HepG2 (cell line): Measurements from ENCODE around the gene SLC16A2. TPM values are rescaled to one million over a fixed set of nuclear protein-coding genes. Genes with fewer than 3 reads are reported as not detected.

ENCODE experiments used
- ATAC-seq: fragments of 200-7000 bp; cut with Tn5 transposase; 3 replicates; pipeline ENCODE4 v1.9.1; 2020; ENCODE audit warnings: mild to moderate bottlenecking, moderate library complexity
- BruUV-seq: library from RNA; stranded (reverse); fragments of 400-500 nt; replicated peaks from 2 replicates; lab custom pipeline; 2021; lab: Mats Ljungman, UMichigan
- CTCF ChIA-PET: fragments of 300-600 bp; formaldehyde crosslinking; extraction: SDS; loops from one replicate; lab custom pipeline; 2021; ENCODE audit warnings: low total read pairs, inconsistent platforms, low intra/inter-chr PET ratio; lab: Yijun Ruan, JAX
- POLR2A ChIA-PET: fragments of 350-600 bp; sonication (Branson Sonifier 250); formaldehyde crosslinking; loops from one replicate; lab custom pipeline; 2020; ENCODE audit warnings: antibody characterized with exemption, inconsistent platforms; lab: Yijun Ruan, JAX
- DNase-seq: peaks from one replicate; pipeline ENCODE4 v3.0.0-alpha.2; 2015; ENCODE audit warnings: low spot score
- FAIRE-seq: peaks from 3 replicates; lab custom pipeline; 2011; peaks lifted over from hg19 to GRCh38; lab: Jason Lieb, UNC
- H2AFZ ChIP-seq: one replicate; pipeline ENCODE4 v1.6.1; 2011; ENCODE audit warnings: low read length, inconsistent platforms
- H3K27ac ChIP-seq: fragments of 300-600 bp; 3 replicates; pipeline ENCODE4 v1.8.0; 2011; ENCODE audit warnings: mixed run types, mild to moderate bottlenecking, mixed read lengths, low read length, inconsistent platforms; ENCODE audit not compliant: insufficient read depth; ENCODE audit errors: extremely low read length
- H3K27me3 ChIP-seq, 2 experiments: fragments of 200-600 bp in 1 of 2; 2 replicates in 1 of 2; 3 replicates in 1 of 2; pipeline versions ENCODE4 v1.6.0 to v1.8.0; 2011; ENCODE audit warnings: low read length in 2 of 2, mild to moderate bottlenecking in 2 of 2, moderate library complexity in 2 of 2, inconsistent platforms in 1 of 2; ENCODE audit not compliant: insufficient read depth in 2 of 2, control insufficient read depth in 1 of 2
- H3K36me3 ChIP-seq, 2 experiments: fragments of 200-600 bp in 1 of 2; replicated peaks in 1 of 2; 2 replicates in 1 of 2; 3 replicates in 1 of 2; pipeline versions ENCODE4 v1.5.1 to v1.8.0; 2011; ENCODE audit warnings: low read length in 2 of 2, inconsistent platforms in 1 of 2; ENCODE audit not compliant: insufficient read depth in 2 of 2, control insufficient read depth in 1 of 2
- H3K4me1 ChIP-seq: 2 replicates; pipeline ENCODE4 v1.5.1; 2012; ENCODE audit warnings: low read length, inconsistent platforms; ENCODE audit not compliant: insufficient read depth
- H3K4me2 ChIP-seq: 2 replicates; pipeline ENCODE4 v1.6.0; 2011; ENCODE audit warnings: low read depth, low read length, inconsistent platforms
- H3K4me3 ChIP-seq, 3 experiments: fragments of 200-600 bp in 1 of 3; sonication (generic), shearing (Covaris generic) in 1 of 3; replicated peaks in 1 of 3; 2 replicates each; pipeline ENCODE4 v1.5.1; 2011 to 2016; ENCODE audit warnings: low read length in 3 of 3, inconsistent platforms in 2 of 3, low read depth in 2 of 3, mild to moderate bottlenecking in 2 of 3, control low read depth in 1 of 3, mixed read lengths in 1 of 3; ENCODE audit not compliant: insufficient read depth in 1 of 3
- H3K79me2 ChIP-seq: one replicate; pipeline ENCODE4 v1.6.1; 2011; ENCODE audit warnings: low read length, inconsistent platforms; ENCODE audit not compliant: insufficient read depth
- H3K9ac ChIP-seq: 2 replicates; pipeline ENCODE4 v1.6.0; 2011; ENCODE audit warnings: mild to moderate bottlenecking, low read depth, low read length, inconsistent platforms; ENCODE audit not compliant: insufficient read depth
- H3K9me3 ChIP-seq: 2 replicates; pipeline ENCODE4 v1.5.1; 2012; ENCODE audit warnings: mild to moderate bottlenecking, low read length
- H4K20me1 ChIP-seq: 2 replicates; pipeline ENCODE4 v1.6.0; 2011; ENCODE audit warnings: inconsistent platforms, mild to moderate bottlenecking, low read length, moderate library complexity; ENCODE audit not compliant: insufficient read depth
- DNMT1 ChIP-seq: sonication (generic); formaldehyde crosslinking; IDR thresholded peaks from 2 replicates; pipeline ENCODE4 v1.5.1; 2020; ENCODE audit warnings: mild to moderate bottlenecking, missing genetic modification reagents
- HCFC1 ChIP-seq: fragments of 150-350 bp; IDR thresholded peaks from 2 replicates; pipeline ENCODE4 v1.6.1; 2014; ENCODE audit warnings: low read depth, low read length
- SMAD3 ChIP-seq: sonication (generic); formaldehyde crosslinking; IDR thresholded peaks from 2 replicates; pipeline ENCODE4 v1.4.0; 2020; ENCODE audit warnings: missing genetic modification reagents
- ZNF33B ChIP-seq: sonication (generic); formaldehyde crosslinking; IDR thresholded peaks from 2 replicates; pipeline ENCODE4 v1.5.1; 2020; ENCODE audit warnings: mild to moderate bottlenecking, missing genetic modification reagents
- WGBS: methylation state at CpG from one replicate; pipeline ENCODE4 v1.1.6; 2017; ENCODE audit warnings: low lambda C conversion rate; 5-methylcytosine and 5-hydroxymethylcytosine counted together
- in situ Hi-C: cut with HindIII; loops from 2 replicates; pipeline ENCODE4 v1.10.0; 2017; ENCODE audit warnings: low pct_unique_long_range_greater_than_20kb; ENCODE audit not compliant: extremely low pct_ligation_motif_present
- intact Hi-C: fragments of 100-400 bp; cut with micrococcal nuclease; formaldehyde crosslinking; loops from one replicate; pipeline ENCODE4 v1.10.0; 2022; ENCODE audit not compliant: unreplicated experiment
- polyA plus RNA-seq, 8 experiments: library from polyadenylated mRNA; depleted of rRNA in 3 of 8; stranded (reverse) in 7 of 8; unstranded in 1 of 8; fragments of >200 nt; fragmentation: Illumina TruSeq in 4 of 8; extraction: Trizol in 4 of 8; gene quantifications; 2 replicates each; pipeline versions ENCODE4 v1.2.1 to v1.2.3, GENCODE V29; 2011 to 2016; ENCODE audit warnings: low read depth in 4 of 8, missing spikeins in 1 of 8, mixed read lengths in 1 of 8; ENCODE audit not compliant: insufficient read depth in 1 of 8
- total RNA-seq, 5 experiments: library from RNA; depleted of rRNA; stranded (reverse); fragments of >200 nt; fragmentation: Illumina TruSeq; extraction: Trizol; gene quantifications; 2 replicates each; pipeline ENCODE4 v1.2.3, GENCODE V29; 2016; ENCODE audit warnings: low read depth in 1 of 5
- TF ChIP-seq, protein P1 (sequence below): sonication (generic); formaldehyde crosslinking; IDR thresholded peaks from 2 replicates; pipeline ENCODE4 v1.4.0; 2020; ENCODE audit warnings: missing genetic modification reagents
- TF ChIP-seq, protein P2 (sequence below): sonication (generic); formaldehyde crosslinking; IDR thresholded peaks from 2 replicates; pipeline ENCODE4 v1.4.0; 2020; ENCODE audit warnings: missing genetic modification reagents, borderline replicate concordance
- TF ChIP-seq, protein P3 (sequence below): sonication (generic); formaldehyde crosslinking; IDR thresholded peaks from 2 replicates; pipeline ENCODE4 v1.5.0; 2020; ENCODE audit warnings: missing genetic modification reagents

SLC16A2 gene
- total and polyA plus RNA-seq, 2 of the 13 experiments (the other 11 are each of a cell fraction or from before 2014, with no cell fraction given), result 0.07 to 0.08 TPM

DNA sequence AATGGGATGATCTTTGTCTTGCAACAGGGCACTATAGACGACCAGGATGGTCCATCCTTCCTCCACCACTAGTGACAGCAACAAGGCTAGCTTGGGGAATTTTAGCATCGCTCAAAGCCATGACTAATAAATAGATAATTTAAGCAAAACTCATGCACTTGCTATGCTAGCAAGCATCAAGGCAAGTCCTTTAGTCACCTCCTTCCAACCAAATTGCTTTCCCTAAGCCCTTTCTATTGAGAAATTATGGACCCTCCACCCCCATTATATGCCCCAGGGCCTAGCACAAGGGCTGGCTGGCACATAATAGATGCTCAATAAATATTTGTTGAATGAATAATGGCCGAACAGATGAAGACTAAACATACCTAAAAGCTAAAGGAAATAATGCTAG is 28.6 kb downstream of the SLC16A2 start:
- Histone ChIP-seq H3K9me3 (no peaks in the 10 kb centered on the region), H3K36me3 (no peaks in the 10 kb centered on the region), H3K4me2 (no peak overlapping the region), H2AFZ (no peak overlapping the region), H3K79me2 (no peaks in the 10 kb centered on the region), H3K9ac (no peak overlapping the region), H3K27me3 (no peaks in the 10 kb centered on the region), H4K20me1 (no peaks in the 10 kb centered on the region), H3K27ac (no peak overlapping the region), H3K4me3 (no peak overlapping the region), H3K4me1 (no peaks in the 10 kb centered on the region)
- no peak for ATAC-seq
- intact Hi-C loops (no loop called here), in situ Hi-C loops (no loop called here)
- POLR2A ChIA-PET, result no interaction called here
- 24% methylated on average over 3 of the region's 3 CpGs for WGBS
- no peak for FAIRE-seq
- DNase-seq, result no peak
- BruUV-seq, result no TSS peak
- TF ChIP-seq, protein P1, sequence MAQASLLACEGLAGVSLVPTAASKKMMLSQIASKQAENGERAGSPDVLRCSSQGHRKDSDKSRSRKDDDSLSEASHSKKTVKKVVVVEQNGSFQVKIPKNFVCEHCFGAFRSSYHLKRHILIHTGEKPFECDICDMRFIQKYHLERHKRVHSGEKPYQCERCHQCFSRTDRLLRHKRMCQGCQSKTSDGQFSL (CRISPR knock-in tag), result no peak
- TF ChIP-seq DNMT1 (CRISPR knock-in tag), result no peak
- TF ChIP-seq, protein P2, sequence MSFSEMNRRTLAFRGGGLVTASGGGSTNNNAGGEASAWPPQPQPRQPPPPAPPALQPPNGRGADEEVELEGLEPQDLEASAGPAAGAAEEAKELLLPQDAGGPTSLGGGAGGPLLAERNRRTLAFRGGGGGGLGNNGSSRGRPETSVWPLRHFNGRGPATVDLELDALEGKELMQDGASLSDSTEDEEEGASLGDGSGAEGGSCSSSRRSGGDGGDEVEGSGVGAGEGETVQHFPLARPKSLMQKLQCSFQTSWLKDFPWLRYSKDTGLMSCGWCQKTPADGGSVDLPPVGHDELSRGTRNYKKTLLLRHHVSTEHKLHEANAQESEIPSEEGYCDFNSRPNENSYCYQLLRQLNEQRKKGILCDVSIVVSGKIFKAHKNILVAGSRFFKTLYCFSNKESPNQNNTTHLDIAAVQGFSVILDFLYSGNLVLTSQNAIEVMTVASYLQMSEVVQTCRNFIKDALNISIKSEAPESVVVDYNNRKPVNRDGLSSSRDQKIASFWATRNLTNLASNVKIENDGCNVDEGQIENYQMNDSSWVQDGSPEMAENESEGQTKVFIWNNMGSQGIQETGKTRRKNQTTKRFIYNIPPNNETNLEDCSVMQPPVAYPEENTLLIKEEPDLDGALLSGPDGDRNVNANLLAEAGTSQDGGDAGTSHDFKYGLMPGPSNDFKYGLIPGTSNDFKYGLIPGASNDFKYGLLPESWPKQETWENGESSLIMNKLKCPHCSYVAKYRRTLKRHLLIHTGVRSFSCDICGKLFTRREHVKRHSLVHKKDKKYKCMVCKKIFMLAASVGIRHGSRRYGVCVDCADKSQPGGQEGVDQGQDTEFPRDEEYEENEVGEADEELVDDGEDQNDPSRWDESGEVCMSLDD, result no peak
- no peak for TF ChIP-seq SMAD3 (CRISPR knock-in tag)
- TF ChIP-seq, protein P3, sequence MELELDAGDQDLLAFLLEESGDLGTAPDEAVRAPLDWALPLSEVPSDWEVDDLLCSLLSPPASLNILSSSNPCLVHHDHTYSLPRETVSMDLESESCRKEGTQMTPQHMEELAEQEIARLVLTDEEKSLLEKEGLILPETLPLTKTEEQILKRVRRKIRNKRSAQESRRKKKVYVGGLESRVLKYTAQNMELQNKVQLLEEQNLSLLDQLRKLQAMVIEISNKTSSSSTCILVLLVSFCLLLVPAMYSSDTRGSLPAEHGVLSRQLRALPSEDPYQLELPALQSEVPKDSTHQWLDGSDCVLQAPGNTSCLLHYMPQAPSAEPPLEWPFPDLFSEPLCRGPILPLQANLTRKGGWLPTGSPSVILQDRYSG (CRISPR knock-in tag), result no peak
- TF ChIP-seq HCFC1, result no peak
- TF ChIP-seq ZNF33B, result no peak
- CTCF ChIA-PET, result no interaction called here
